Omental fat pad (tissue), 4 donors: ENCODE results near the gene SCFD2. TPM values are rescaled to one million over a fixed set of nuclear protein-coding genes. Genes with fewer than 3 reads are reported as not detected.

Experiments used
- ATAC-seq: fragments of 150-250 bp; one replicate; pipeline ENCODE4 v1.9.1; 2016; ENCODE audit warnings: mild to moderate bottlenecking, moderate library complexity; ENCODE audit not compliant: low FRiP score
- DNase-seq: peaks from one replicate; pipeline ENCODE4 v3.0.0-alpha.2; 2019; ENCODE audit warnings: low spot score
- CTCF ChIP-seq, 3 donors: fragments of 450-650 bp; IDR thresholded peaks; one replicate each; pipeline ENCODE4 v1.5.1; 2016 to 2017; ENCODE audit warnings: antibody characterized with exemption in 3 of 3, mild to moderate bottlenecking in 3 of 3, moderate library complexity in 2 of 3
- total RNA-seq, 4 donors: library from RNA; depleted of rRNA; stranded (reverse); fragments of >200 nt; gene quantifications; one replicate each; pipeline ENCODE4 v1.1.0, GENCODE V29; 2016

SCFD2 gene
- total RNA-seq, 4 donors from 2014 or later = 26.4 to 65.6 (median 28.4) TPM

- TF ChIP-seq CTCF (IDR thresholded peaks at IDR 0.05) = no peak
- no peak for ATAC-seq
- DNase-seq = no peak
These were observed 386.8 kb downstream of the SCFD2 start for GRCh38 chr4:52979020-52979419.

- no peak for TF ChIP-seq CTCF (IDR thresholded peaks at IDR 0.05)
- no peak for DNase-seq
- ATAC-seq = no peak
These were observed 388.6 kb downstream of the SCFD2 start for GRCh38 chr4:52977252-52977651.

GRCh38 chr4:52976523-52977230 lies 389.2 kb downstream of the SCFD2 start:
- no peak for TF ChIP-seq CTCF (IDR thresholded peaks at IDR 0.05)
- ATAC-seq (no peak), DNase-seq (no peak)

- DNase-seq (no peak), ATAC-seq (no peak)
- no peak for TF ChIP-seq CTCF (IDR thresholded peaks at IDR 0.05)
These were observed 397.2 kb downstream of the SCFD2 start for GRCh38 chr4:52968691-52969090.

GRCh38 chr4:52968241-52968640 lies 397.6 kb downstream of the SCFD2 start:
- ATAC-seq (no peak), DNase-seq (no peak)
- TF ChIP-seq CTCF (IDR thresholded peaks at IDR 0.05) = no peak

GRCh38 chr4:52966781-52967180 lies 399.1 kb downstream of the SCFD2 start:
- no peak for DNase-seq
- no peak for ATAC-seq
- no peak for TF ChIP-seq CTCF (IDR thresholded peaks at IDR 0.05)

GRCh38 chr4:52966172-52966571 lies 399.7 kb downstream of the SCFD2 start:
- no peak for ATAC-seq
- no peak for DNase-seq
- TF ChIP-seq CTCF (IDR thresholded peaks at IDR 0.05) = no peak
